Naive thymus-derived CD4-positive, alpha-beta T cell (primary cell): ENCODE data around the gene ZNF503. TPM values are rescaled to one million over a fixed set of nuclear protein-coding genes. Genes with fewer than 3 reads are reported as not detected.
A peak's percentile ranks its signal among the peaks of the same experiment; 100 is the strongest.
"Not testable (repeated sequence)": the region's sequence is repeated elsewhere in the genome, so short reads cannot be mapped to it uniquely, and the experiment has no call there.

Experiments used
- ATAC-seq: fragments of 150-1000 bp; cut with Tn5 transposase; 2 replicates; pipeline ENCODE4 v1.10.0; 2021; ENCODE audit warnings: mild to moderate bottlenecking, moderate library complexity
- CTCF ChIA-PET: fragments of 350-600 bp; sonication (Branson Sonifier 250); formaldehyde crosslinking; loops from one replicate; lab custom pipeline; 2021; ENCODE audit warnings: antibody characterized with exemption; lab: Charles Lee
- POLR2A ChIA-PET: fragments of 350-600 bp; sonication (Branson Sonifier 250); formaldehyde crosslinking; loops from one replicate; lab custom pipeline; 2021; ENCODE audit warnings: antibody characterized with exemption, inconsistent platforms; lab: Charles Lee
- DNase-seq, 9 donors: peaks; one replicate each; pipeline versions ENCODE4 v3.0.0 to v3.0.0-alpha.2; 2020 to 2022; ENCODE audit warnings: mixed read lengths in 1 of 9
- H3K27ac ChIP-seq: one replicate; pipeline ENCODE4 v1.7.0; 2013; ENCODE audit warnings: mild to moderate bottlenecking, low read depth, low read length, moderate library complexity
- H3K27me3 ChIP-seq, 2 donors: one replicate each; pipeline ENCODE4 v1.7.0; 2013; ENCODE audit warnings: low read length in 2 of 2, mild to moderate bottlenecking in 2 of 2, moderate library complexity in 2 of 2; ENCODE audit not compliant: control insufficient read depth in 2 of 2, insufficient read depth in 2 of 2
- H3K36me3 ChIP-seq, 3 experiments: 1 replicate in 2 of 3; 2 replicates in 1 of 3; pipeline ENCODE4 v1.7.0; 2013; ENCODE audit warnings: low read length in 3 of 3, mild to moderate bottlenecking in 3 of 3, moderate library complexity in 1 of 3; ENCODE audit not compliant: insufficient read depth in 3 of 3, control insufficient read depth in 2 of 3
- H3K4me1 ChIP-seq, 2 donors: one replicate each; pipeline ENCODE4 v1.7.0; 2013; ENCODE audit warnings: low read length in 2 of 2, mild to moderate bottlenecking in 2 of 2, moderate library complexity in 1 of 2; ENCODE audit not compliant: control insufficient read depth in 2 of 2, insufficient read depth in 2 of 2
- H3K4me3 ChIP-seq: 2 replicates; pipeline ENCODE4 v1.7.0; 2013; ENCODE audit warnings: mild to moderate bottlenecking, low read length
- H3K9me3 ChIP-seq, 3 experiments: 1 replicate in 2 of 3; 2 replicates in 1 of 3; pipeline ENCODE4 v1.7.0; 2013; ENCODE audit warnings: low read length in 3 of 3; ENCODE audit not compliant: control insufficient read depth in 2 of 3
- H3K27ac Mint-ChIP-seq, 9 donors: one replicate each; pipeline ENCODE4 v1.8.0; 2020 to 2022; ENCODE audit warnings: mixed read lengths in 9 of 9, mild to moderate bottlenecking in 8 of 9, moderate library complexity in 5 of 9, inconsistent platforms in 2 of 9
- H3K27me3 Mint-ChIP-seq, 5 donors: one replicate each; pipeline ENCODE4 v1.8.0; 2021 to 2022; ENCODE audit warnings: mixed read lengths in 5 of 5, mild to moderate bottlenecking in 1 of 5
- H3K36me3 Mint-ChIP-seq, 5 donors: one replicate each; pipeline ENCODE4 v1.8.0; 2020 to 2022; ENCODE audit warnings: mixed read lengths in 5 of 5, mild to moderate bottlenecking in 3 of 5, inconsistent platforms in 1 of 5
- H3K4me1 Mint-ChIP-seq, 7 donors: one replicate each; pipeline ENCODE4 v1.8.0; 2020 to 2022; ENCODE audit warnings: mixed read lengths in 7 of 7, mild to moderate bottlenecking in 3 of 7, inconsistent platforms in 1 of 7
- H3K4me3 Mint-ChIP-seq, 10 donors: one replicate each; pipeline ENCODE4 v1.8.0; 2020 to 2022; ENCODE audit warnings: mild to moderate bottlenecking in 10 of 10, mixed read lengths in 10 of 10, moderate library complexity in 6 of 10, inconsistent platforms in 2 of 10
- H3K9me3 Mint-ChIP-seq, 11 donors: one replicate each; pipeline ENCODE4 v1.8.0; 2020 to 2022; ENCODE audit warnings: mixed read lengths in 11 of 11, mild to moderate bottlenecking in 4 of 11, inconsistent platforms in 1 of 11, moderate library complexity in 1 of 11
- intact Hi-C, 2 donors: fragments of 100-400 bp; cut with micrococcal nuclease; formaldehyde crosslinking; loops; one replicate each; pipeline ENCODE4 v1.15.1; 2023
- polyA plus RNA-seq, 2 donors: library from polyadenylated mRNA; unstranded; fragments of 300-500 nt; fragmentation: Illumina TruSeq; gene quantifications; one replicate each; pipeline ENCODE4 v1.2.3, GENCODE V29; 2021
- total RNA-seq, 6 experiments: library from RNA in 5 of 6; stranded (reverse) in 5 of 6; gene quantifications; 1 replicate in 5 of 6; 2 replicates in 1 of 6; pipeline ENCODE4 v1.2.3 and lab custom pipeline; 2021 to 2026

The ZNF503 gene
- total and polyA plus RNA-seq, 7 experiments from 2014 or later = 0.07 to 3.6 (median 0.54) TPM; not detected in 3

DNA sequence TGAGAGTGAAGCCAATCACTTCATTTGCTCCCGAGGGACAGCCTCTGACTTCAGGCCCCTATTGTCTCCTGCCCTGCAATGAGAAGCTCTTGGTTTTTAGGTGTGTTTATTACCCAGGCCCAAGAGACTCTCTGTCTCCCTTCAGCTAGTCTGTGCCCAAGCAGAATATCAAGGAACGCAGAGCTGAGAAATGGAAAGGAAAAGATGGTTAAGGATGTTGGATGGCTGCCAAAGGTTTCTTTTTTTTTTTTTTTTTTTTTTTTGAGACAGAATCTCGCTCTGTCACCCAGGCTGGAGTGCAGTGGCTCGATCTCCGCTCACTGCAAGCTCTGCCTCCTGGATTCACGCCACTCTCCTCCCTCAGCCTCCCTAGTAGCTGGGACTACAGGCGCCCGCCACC, 41.7 kb downstream of the ZNF503 start:
- ATAC-seq, H3K9me3 ChIP-seq, H3K4me1 ChIP-seq, H3K36me3 Mint-ChIP-seq, CTCF ChIA-PET, H3K36me3 ChIP-seq, H3K4me1 Mint-ChIP-seq, DNase-seq, H3K4me3 Mint-ChIP-seq, POLR2A ChIA-PET, intact Hi-C loops, H3K27ac ChIP-seq, H3K4me3 ChIP-seq, H3K27ac Mint-ChIP-seq, H3K27me3 ChIP-seq: not testable (repeated sequence)
- Mint-ChIP-seq H3K27me3 (peaks cover 0 to 24% (median 19%) of the 10 kb centered on the region in 5 donors), H3K9me3 (peaks cover 0 to 11% (median 3%) of the 10 kb centered on the region in 11 donors)

DNA sequence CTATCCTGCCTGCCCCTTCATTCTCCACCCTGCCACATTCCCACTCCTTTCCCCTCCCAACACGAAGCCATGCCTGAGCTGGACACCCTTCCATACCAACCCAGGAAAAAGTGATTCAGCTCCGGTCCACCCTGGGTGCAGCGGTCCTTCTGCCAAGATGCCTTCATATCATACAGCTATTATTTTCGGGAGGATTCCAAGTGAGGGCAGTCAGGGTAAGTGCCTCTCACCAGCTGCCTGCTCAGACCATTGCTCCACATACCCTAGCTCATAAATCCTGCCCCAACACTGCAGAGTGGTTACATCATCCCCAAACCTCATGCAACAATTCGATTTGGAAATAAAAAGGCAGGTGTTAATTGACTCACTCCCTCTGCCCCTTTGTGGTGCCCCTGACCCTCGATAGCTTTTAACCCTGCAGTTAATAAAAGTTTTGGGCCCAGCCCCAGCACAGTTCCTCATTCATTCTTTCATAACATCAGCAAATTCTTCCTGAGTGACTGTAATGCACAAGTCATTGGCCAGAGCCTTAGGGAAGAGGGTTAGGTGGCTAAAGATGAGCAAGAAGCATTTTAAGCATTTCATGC, 42.6 kb downstream of the ZNF503 start:
- peak; percentile 77 for ATAC-seq
- H3K9me3 Mint-ChIP-seq = peaks cover 0 to 11% (median 3%) of the 10 kb centered on the region in 11 donors
- Histone ChIP-seq H3K4me3 (no peak overlapping the region), H3K27ac (no peak overlapping the region), H3K9me3 (no peaks in the 10 kb centered on the region), H3K27me3 (no peaks in the 10 kb centered on the region), H3K36me3 (no peaks in the 10 kb centered on the region), H3K4me1 (no peaks in the 10 kb centered on the region)
- peaks cover 0 to 23% (median 10%) of the 10 kb centered on the region in 5 donors for H3K27me3 Mint-ChIP-seq
- no peaks in the 10 kb centered on the region for H3K4me1 Mint-ChIP-seq
- intact Hi-C loops = no loop called here
- no peak for DNase-seq
- peaks cover 0 to 2% (median 0%) of the 10 kb centered on the region in 5 donors for H3K36me3 Mint-ChIP-seq
- ChIA-PET POLR2A (no interaction called here), CTCF (no interaction called here)
- no peak overlapping the region for H3K27ac Mint-ChIP-seq
- no peak overlapping the region for H3K4me3 Mint-ChIP-seq

DNA sequence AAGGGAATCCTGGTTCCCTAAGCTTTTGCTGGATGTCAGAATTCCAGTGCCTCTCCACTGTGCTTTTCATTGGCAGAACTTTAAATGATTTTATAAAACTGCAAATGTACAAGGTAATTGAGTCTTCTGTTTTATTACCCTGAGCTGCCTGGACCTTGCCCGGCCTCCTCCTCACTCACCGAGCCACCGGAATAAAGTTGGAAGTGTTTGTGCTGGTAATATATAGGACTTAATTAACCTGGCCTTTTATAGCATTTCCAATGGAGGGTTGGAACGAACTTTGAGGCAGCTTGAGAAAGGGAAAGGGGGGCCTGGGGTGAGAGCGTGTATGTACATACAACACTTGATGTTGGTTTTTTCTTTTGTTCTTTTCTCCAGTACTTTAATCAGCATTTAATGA, 43.4 kb downstream of the ZNF503 start:
- Mint-ChIP-seq H3K4me3 (no peak overlapping the region), H3K4me1 (no peaks in the 10 kb centered on the region), H3K27me3 (peaks cover 0 to 24% (median 12%) of the 10 kb centered on the region in 5 donors), H3K9me3 (peaks cover 0 to 11% (median 3%) of the 10 kb centered on the region in 11 donors), H3K27ac (no peak overlapping the region), H3K36me3 (peaks cover 0 to 3% (median 0%) of the 10 kb centered on the region in 5 donors)
- no peak for DNase-seq
- no peak overlapping the region for H3K27ac ChIP-seq
- H3K36me3 ChIP-seq = no peaks in the 10 kb centered on the region
- intact Hi-C loops = no loop called here
- no peak for ATAC-seq
- POLR2A ChIA-PET = no interaction called here
- no peaks in the 10 kb centered on the region for H3K4me1 ChIP-seq
- CTCF ChIA-PET = no interaction called here
- no peaks in the 10 kb centered on the region for H3K27me3 ChIP-seq
- H3K4me3 ChIP-seq = no peak overlapping the region
- no peaks in the 10 kb centered on the region for H3K9me3 ChIP-seq

DNA sequence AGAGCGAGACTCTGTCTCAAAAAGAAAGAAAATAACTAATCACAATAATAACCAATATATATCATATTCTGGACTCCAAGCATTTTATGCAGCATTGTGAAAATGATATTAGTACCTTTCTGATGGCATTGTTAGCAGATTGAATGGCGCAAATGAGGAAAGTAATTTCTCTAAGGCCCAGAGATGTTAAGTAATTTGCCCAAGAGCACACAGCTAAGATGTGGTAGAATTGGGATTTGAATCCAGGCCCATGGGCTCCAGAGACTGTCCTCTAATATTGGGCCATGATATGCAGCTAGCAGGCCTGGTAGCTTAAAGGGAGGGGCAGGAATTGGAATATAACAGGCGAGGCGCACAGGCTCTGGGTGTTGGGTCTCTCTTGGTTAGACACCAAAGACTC, 44.1 kb downstream of the ZNF503 start:
- H3K9me3 Mint-ChIP-seq = peaks cover 0 to 11% (median 3%) of the 10 kb centered on the region in 11 donors
- H3K27me3 ChIP-seq = no peaks in the 10 kb centered on the region
- DNase-seq (no peak), ATAC-seq (no peak)
- no peaks in the 10 kb centered on the region for H3K4me1 ChIP-seq
- H3K27ac Mint-ChIP-seq = no peak overlapping the region
- ChIA-PET CTCF (no interaction called here), POLR2A (no interaction called here)
- no peaks in the 10 kb centered on the region for H3K9me3 ChIP-seq
- no peak overlapping the region for H3K4me3 Mint-ChIP-seq
- intact Hi-C loops = no loop called here
- H3K27me3 Mint-ChIP-seq = peaks cover 0 to 24% (median 12%) of the 10 kb centered on the region in 5 donors
- no peak overlapping the region for H3K4me3 ChIP-seq
- H3K36me3 ChIP-seq = no peaks in the 10 kb centered on the region
- H3K27ac ChIP-seq = no peak overlapping the region
- no peaks in the 10 kb centered on the region for H3K4me1 Mint-ChIP-seq
- H3K36me3 Mint-ChIP-seq = peaks cover 0 to 3% (median 0%) of the 10 kb centered on the region in 5 donors

DNA sequence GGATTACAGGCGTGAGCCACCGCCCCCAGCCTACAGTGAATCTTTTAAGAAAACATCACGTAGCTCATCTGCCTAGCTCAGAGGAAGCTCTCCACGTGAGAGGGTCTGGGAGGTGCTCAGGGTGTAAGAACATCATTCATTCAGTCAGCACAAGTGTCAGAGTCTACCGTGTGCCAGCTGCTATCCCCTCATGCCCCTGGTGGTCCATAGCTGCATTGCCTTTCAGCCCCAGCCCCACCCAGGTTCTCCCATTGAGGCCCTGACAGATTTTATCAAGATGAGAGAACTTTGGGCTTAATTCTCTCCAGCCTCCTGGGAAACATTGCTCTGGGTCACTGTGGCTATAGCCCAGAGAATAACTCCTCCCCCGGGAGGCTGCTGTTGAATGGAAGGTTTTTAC, 45.1 kb downstream of the ZNF503 start:
- H3K9me3 ChIP-seq = no peaks in the 10 kb centered on the region
- H3K27ac ChIP-seq = no peak overlapping the region
- H3K4me1 Mint-ChIP-seq = no peaks in the 10 kb centered on the region
- no peaks in the 10 kb centered on the region for H3K4me1 ChIP-seq
- POLR2A ChIA-PET = no interaction called here
- H3K4me3 ChIP-seq = no peak overlapping the region
- intact Hi-C loops = no loop called here
- H3K9me3 Mint-ChIP-seq = peaks cover 0 to 11% (median 3%) of the 10 kb centered on the region in 11 donors
- no peak overlapping the region for H3K27ac Mint-ChIP-seq
- ATAC-seq (no peak), DNase-seq (no peak)
- H3K27me3 Mint-ChIP-seq = peaks cover 0 to 27% (median 12%) of the 10 kb centered on the region in 5 donors
- no peaks in the 10 kb centered on the region for H3K36me3 ChIP-seq
- H3K36me3 Mint-ChIP-seq = peaks cover 0 to 3% (median 0%) of the 10 kb centered on the region in 5 donors
- H3K4me3 Mint-ChIP-seq = no peak overlapping the region
- H3K27me3 ChIP-seq = no peaks in the 10 kb centered on the region
- CTCF ChIA-PET = interaction anchor here (0.7 kb wide), 1 partner anchor 63 kb away, joined by 7 read pairs; no protein-coding TSS in a partner anchor

DNA sequence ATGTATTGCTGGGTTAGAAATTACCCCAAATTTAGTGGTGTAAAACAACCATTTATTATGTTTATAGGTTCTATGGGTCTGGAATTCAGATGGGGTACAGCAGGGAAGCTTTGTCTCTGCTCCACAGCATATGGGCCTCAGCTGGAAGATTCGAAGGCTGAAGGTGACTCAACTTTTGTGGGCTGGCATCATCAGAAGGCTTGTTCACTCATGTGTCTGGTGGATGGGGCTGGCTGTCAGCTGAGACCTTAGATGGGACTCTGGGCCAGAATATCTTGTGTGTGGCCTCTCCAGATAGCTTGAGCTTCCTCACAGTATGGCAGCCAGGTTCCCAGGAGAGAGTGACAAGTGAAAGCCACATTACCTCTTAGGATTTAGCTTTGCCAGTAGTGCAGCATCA, 45.9 kb downstream of the ZNF503 start:
- CTCF ChIA-PET = no interaction called here
- Histone ChIP-seq H3K27me3 (no peaks in the 10 kb centered on the region), H3K27ac (no peak overlapping the region), H3K9me3 (no peaks in the 10 kb centered on the region), H3K36me3 (no peaks in the 10 kb centered on the region), H3K4me1 (no peaks in the 10 kb centered on the region), H3K4me3 (no peak overlapping the region)
- Mint-ChIP-seq H3K4me1 (no peaks in the 10 kb centered on the region), H3K4me3 (no peak overlapping the region), H3K27me3 (peaks cover 0 to 28% (median 12%) of the 10 kb centered on the region in 5 donors), H3K9me3 (peaks cover 0 to 11% (median 3%) of the 10 kb centered on the region in 11 donors), H3K27ac (no peak overlapping the region), H3K36me3 (peaks cover 0 to 3% (median 0%) of the 10 kb centered on the region in 5 donors)
- DNase-seq (no peak), ATAC-seq (no peak)
- intact Hi-C loops = no loop called here
- POLR2A ChIA-PET = no interaction called here

DNA sequence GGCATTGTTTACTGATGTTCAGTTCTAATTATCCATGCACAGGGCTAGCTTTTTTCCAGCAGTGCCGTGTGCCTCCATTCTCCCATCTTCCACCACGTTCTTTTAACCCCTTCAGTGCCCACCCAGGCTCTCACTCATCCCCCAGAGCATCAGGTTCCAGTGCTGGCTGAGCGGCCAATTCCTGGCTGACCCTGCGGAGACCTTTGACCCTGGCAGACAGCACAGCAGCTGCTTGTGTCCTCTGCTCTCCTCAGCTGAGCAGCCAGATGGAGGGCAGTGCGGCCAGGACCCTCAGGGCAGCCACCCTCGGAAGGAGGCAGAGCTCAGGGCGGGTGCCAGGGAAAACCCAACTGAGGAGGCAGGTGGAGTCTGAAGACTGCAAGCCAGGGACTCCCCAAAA, 48.4 kb downstream of the ZNF503 start:
- Histone ChIP-seq H3K4me3 (no peak overlapping the region), H3K27me3 (no peaks in the 10 kb centered on the region), H3K4me1 (no peaks in the 10 kb centered on the region), H3K27ac (no peak overlapping the region), H3K36me3 (no peaks in the 10 kb centered on the region), H3K9me3 (no peaks in the 10 kb centered on the region)
- ChIA-PET CTCF (no interaction called here), POLR2A (no interaction called here)
- Mint-ChIP-seq H3K4me3 (no peak overlapping the region), H3K9me3 (peaks cover 0 to 11% (median 3%) of the 10 kb centered on the region in 11 donors), H3K4me1 (no peaks in the 10 kb centered on the region), H3K36me3 (peaks cover 0 to 3% (median 0%) of the 10 kb centered on the region in 5 donors), H3K27me3 (peaks cover 0 to 25% (median 12%) of the 10 kb centered on the region in 5 donors), H3K27ac (no peak overlapping the region)
- ATAC-seq (no peak), DNase-seq (no peak)
- intact Hi-C loops = no loop called here
